Keratinocyte (primary cell): Measurements from ENCODE around the gene RTN1. TPM values are rescaled to one million over a fixed set of nuclear protein-coding genes. Genes with fewer than 3 reads are reported as not detected.

Experiments used
- DNase-seq: peaks from one replicate; pipeline ENCODE4 v3.0.0-alpha.2; 2011; ENCODE audit warnings: low read depth, missing footprints, low spot score
- FAIRE-seq: peaks from 2 replicates; lab custom pipeline; 2011; peaks lifted over from hg19 to GRCh38; lab: Jason Lieb, UNC
- H2AFZ ChIP-seq: 2 replicates; pipeline ENCODE4 v1.6.0; 2012; ENCODE audit warnings: low read length, control low read depth, inconsistent platforms; ENCODE audit not compliant: control insufficient read depth
- H3K27ac ChIP-seq: 2 replicates; pipeline ENCODE4 v1.5.1; 2011; ENCODE audit warnings: low read length; ENCODE audit not compliant: control insufficient read depth, insufficient read depth
- H3K27me3 ChIP-seq: 3 replicates; pipeline ENCODE4 v1.6.0; 2011; ENCODE audit warnings: low read length; ENCODE audit not compliant: control insufficient read depth, insufficient read depth; ENCODE audit errors: extremely low read depth
- H3K36me3 ChIP-seq, 2 experiments: 2 replicates in 1 of 2; 3 replicates in 1 of 2; pipeline ENCODE4 v1.5.1; 2011; ENCODE audit warnings: low read length in 2 of 2, mild to moderate bottlenecking in 1 of 2; ENCODE audit not compliant: control insufficient read depth in 2 of 2, insufficient read depth in 2 of 2; ENCODE audit errors: extremely low read depth in 1 of 2
- H3K4me1 ChIP-seq: 3 replicates; pipeline ENCODE4 v1.5.1; 2011; ENCODE audit warnings: low read length; ENCODE audit not compliant: control insufficient read depth, insufficient read depth; ENCODE audit errors: extremely low read depth
- H3K4me2 ChIP-seq: 3 replicates; pipeline ENCODE4 v1.6.0; 2011; ENCODE audit warnings: low read depth, low read length; ENCODE audit not compliant: control insufficient read depth, insufficient read depth; ENCODE audit errors: extremely low read depth
- H3K4me3 ChIP-seq, 3 experiments: fragments of 200-600 bp in 1 of 3; sonication (generic) in 1 of 3; 2 replicates in 2 of 3; 3 replicates in 1 of 3; pipeline ENCODE4 v1.5.1; 2011 to 2016; ENCODE audit warnings: low read length in 3 of 3, mild to moderate bottlenecking in 3 of 3, control low read depth in 2 of 3, inconsistent platforms in 1 of 3, low read depth in 1 of 3, mixed read lengths in 1 of 3, mixed run types in 1 of 3, moderate library complexity in 1 of 3; ENCODE audit not compliant: control insufficient read depth in 2 of 3, insufficient read depth in 2 of 3; ENCODE audit errors: extremely low read depth in 1 of 3
- H3K79me2 ChIP-seq: 2 replicates; pipeline ENCODE4 v1.6.0; 2012; ENCODE audit warnings: low read length; ENCODE audit not compliant: control insufficient read depth, insufficient read depth
- H3K9ac ChIP-seq: 3 replicates; pipeline ENCODE4 v1.6.0; 2011; ENCODE audit warnings: low read length; ENCODE audit not compliant: control insufficient read depth, insufficient read depth; ENCODE audit errors: extremely low read depth
- H3K9me1 ChIP-seq: 3 replicates; pipeline ENCODE4 v1.6.0; 2011; ENCODE audit warnings: low read length; ENCODE audit not compliant: control insufficient read depth, insufficient read depth; ENCODE audit errors: extremely low read depth
- H3K9me3 ChIP-seq: 2 replicates; pipeline ENCODE4 v1.5.1; 2012; ENCODE audit warnings: low read depth, low read length; ENCODE audit not compliant: control insufficient read depth
- H4K20me1 ChIP-seq: 3 replicates; pipeline ENCODE4 v1.6.0; 2011; ENCODE audit warnings: low read length; ENCODE audit not compliant: control insufficient read depth, insufficient read depth; ENCODE audit errors: extremely low read depth
- EZH2 ChIP-seq: IDR thresholded peaks from one replicate; pipeline ENCODE4 v1.6.1; 2012; ENCODE audit warnings: inconsistent platforms, mild to moderate bottlenecking, low read length, moderate library complexity
- dilution Hi-C: fragments of 300-500 bp; cut with MboI; formaldehyde crosslinking; loops from one replicate; pipeline ENCODE4 v1.7.0; 2020; ENCODE audit warnings: low sequenced_read_pairs; ENCODE audit not compliant: extremely low pct_ligation_motif_present
- polyA plus RNA-seq, 5 experiments: library from polyadenylated mRNA; depleted of rRNA in 3 of 5; stranded (reverse) in 3 of 5; stranded (forward) in 1 of 5; unstranded in 1 of 5; fragments of >200 nt; gene quantifications; 1 replicate in 1 of 5; 2 replicates in 3 of 5; 3 replicates in 1 of 5; pipeline versions ENCODE4 v1.2.1 to v1.2.3, GENCODE V29; 2011 to 2012; ENCODE audit warnings: missing spikeins in 2 of 5, low read depth in 1 of 5, low replicate concordance in 1 of 5
- TF ChIP-seq, protein P1 (sequence below), 3 experiments: IDR thresholded peaks in 1 of 3; conservative IDR thresholded peaks in 1 of 3; optimal IDR thresholded peaks in 1 of 3; 2 replicates in 2 of 3; 3 replicates in 1 of 3; pipeline versions ENCODE3 to v1.5.1; 2011; ENCODE audit warnings: low read length in 3 of 3, mild to moderate bottlenecking in 3 of 3, moderate library complexity in 2 of 3, control low read depth in 1 of 3, inconsistent platforms in 1 of 3; ENCODE audit not compliant: insufficient read depth in 2 of 3; ENCODE audit errors: extremely low read depth in 1 of 3

RTN1 gene
- polyA plus RNA-seq, 1 donor (not counting 4 experiments of a cell fraction or from before 2014, with no cell fraction given): 0.05 TPM

GRCh38 chr14:59582845-59583509 is 287.6 kb downstream of the RTN1 start:
- H3K4me1 ChIP-seq: no peaks in the 10 kb centered on the region
- no peak overlapping the region for H3K27ac ChIP-seq
- no peak for FAIRE-seq
- no peak overlapping the region for H3K4me3 ChIP-seq
- H4K20me1 ChIP-seq: no peaks in the 10 kb centered on the region
- no peaks in the 10 kb centered on the region for H3K36me3 ChIP-seq
- H3K9me3 ChIP-seq: no peaks in the 10 kb centered on the region
- no peak overlapping the region for H3K9ac ChIP-seq
- H3K4me2 ChIP-seq: no peak overlapping the region
- H3K9me1 ChIP-seq: no peaks in the 10 kb centered on the region
- no peak for DNase-seq
- H3K79me2 ChIP-seq: no peaks in the 10 kb centered on the region
- TF ChIP-seq, protein P1, sequence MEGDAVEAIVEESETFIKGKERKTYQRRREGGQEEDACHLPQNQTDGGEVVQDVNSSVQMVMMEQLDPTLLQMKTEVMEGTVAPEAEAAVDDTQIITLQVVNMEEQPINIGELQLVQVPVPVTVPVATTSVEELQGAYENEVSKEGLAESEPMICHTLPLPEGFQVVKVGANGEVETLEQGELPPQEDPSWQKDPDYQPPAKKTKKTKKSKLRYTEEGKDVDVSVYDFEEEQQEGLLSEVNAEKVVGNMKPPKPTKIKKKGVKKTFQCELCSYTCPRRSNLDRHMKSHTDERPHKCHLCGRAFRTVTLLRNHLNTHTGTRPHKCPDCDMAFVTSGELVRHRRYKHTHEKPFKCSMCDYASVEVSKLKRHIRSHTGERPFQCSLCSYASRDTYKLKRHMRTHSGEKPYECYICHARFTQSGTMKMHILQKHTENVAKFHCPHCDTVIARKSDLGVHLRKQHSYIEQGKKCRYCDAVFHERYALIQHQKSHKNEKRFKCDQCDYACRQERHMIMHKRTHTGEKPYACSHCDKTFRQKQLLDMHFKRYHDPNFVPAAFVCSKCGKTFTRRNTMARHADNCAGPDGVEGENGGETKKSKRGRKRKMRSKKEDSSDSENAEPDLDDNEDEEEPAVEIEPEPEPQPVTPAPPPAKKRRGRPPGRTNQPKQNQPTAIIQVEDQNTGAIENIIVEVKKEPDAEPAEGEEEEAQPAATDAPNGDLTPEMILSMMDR (optimal IDR thresholded peaks at IDR 0.05 in 1 of 3, IDR thresholded peaks at IDR 0.05 in 1 of 3, conservative IDR thresholded peaks at IDR 0.05 in 1 of 3; ENCODE audit: extremely low read depth in 1 of 3, insufficient read depth in 2 of 3, low read length in 3 of 3): no peak
- TF ChIP-seq EZH2: no peak
- dilution Hi-C loops: no loop called here
- H2AFZ ChIP-seq: no peak overlapping the region
- peaks cover 4% of the 10 kb centered on the region for H3K27me3 ChIP-seq

GRCh38 chr14:59582161-59582560 is 288.4 kb downstream of the RTN1 start:
- Histone ChIP-seq H3K79me2 (no peaks in the 10 kb centered on the region), H4K20me1 (no peaks in the 10 kb centered on the region), H3K4me1 (no peaks in the 10 kb centered on the region), H2AFZ (no peak overlapping the region), H3K27me3 (peaks cover 4% of the 10 kb centered on the region), H3K9me1 (no peaks in the 10 kb centered on the region), H3K4me3 (no peak overlapping the region), H3K9ac (no peak overlapping the region), H3K36me3 (no peaks in the 10 kb centered on the region), H3K9me3 (no peaks in the 10 kb centered on the region), H3K27ac (no peak overlapping the region), H3K4me2 (no peak overlapping the region)
- TF ChIP-seq, protein P1 (optimal IDR thresholded peaks at IDR 0.05 in 1 of 3, IDR thresholded peaks at IDR 0.05 in 1 of 3, conservative IDR thresholded peaks at IDR 0.05 in 1 of 3; ENCODE audit: extremely low read depth in 1 of 3, insufficient read depth in 2 of 3, low read length in 3 of 3): no peak
- no peak for TF ChIP-seq EZH2
- no peak for FAIRE-seq
- dilution Hi-C loops: no loop called here
- no peak for DNase-seq
